Measurements from ENCODE around the gene KCNK3.

- TF ChIP-seq CTCF (IDR thresholded peaks at IDR 0.05) (no peak), POLR2A (IDR thresholded peaks at IDR 0.05) (no peak), POLR2AphosphoS5 (IDR thresholded peaks at IDR 0.05) (no peak)
Observed at GRCh38 chr2:26670171-26670570, 22.4 kb upstream of the KCNK3 start.
